HepG2 (cell line): Measurements from ENCODE around the gene CLEC4M. TPM values are rescaled to one million over a fixed set of nuclear protein-coding genes. Genes with fewer than 3 reads are reported as not detected.

ENCODE experiments used
- ATAC-seq: fragments of 200-7000 bp; cut with Tn5 transposase; 3 replicates; pipeline ENCODE4 v1.9.1; 2020; ENCODE audit warnings: mild to moderate bottlenecking, moderate library complexity
- BruUV-seq: library from RNA; stranded (reverse); fragments of 400-500 nt; replicated peaks from 2 replicates; lab custom pipeline; 2021; lab: Mats Ljungman, UMichigan
- CTCF ChIA-PET: fragments of 300-600 bp; formaldehyde crosslinking; extraction: SDS; loops from one replicate; lab custom pipeline; 2021; ENCODE audit warnings: low total read pairs, inconsistent platforms, low intra/inter-chr PET ratio; lab: Yijun Ruan, JAX
- POLR2A ChIA-PET: fragments of 350-600 bp; sonication (Branson Sonifier 250); formaldehyde crosslinking; loops from one replicate; lab custom pipeline; 2020; ENCODE audit warnings: antibody characterized with exemption, inconsistent platforms; lab: Yijun Ruan, JAX
- DNase-seq: peaks from one replicate; pipeline ENCODE4 v3.0.0-alpha.2; 2015; ENCODE audit warnings: low spot score
- FAIRE-seq: peaks from 3 replicates; lab custom pipeline; 2011; peaks lifted over from hg19 to GRCh38; lab: Jason Lieb, UNC
- H2AFZ ChIP-seq: one replicate; pipeline ENCODE4 v1.6.1; 2011; ENCODE audit warnings: low read length, inconsistent platforms
- H3K27ac ChIP-seq: fragments of 300-600 bp; 3 replicates; pipeline ENCODE4 v1.8.0; 2011; ENCODE audit warnings: mixed run types, mild to moderate bottlenecking, mixed read lengths, low read length, inconsistent platforms; ENCODE audit not compliant: insufficient read depth; ENCODE audit errors: extremely low read length
- H3K27me3 ChIP-seq, 2 experiments: fragments of 200-600 bp in 1 of 2; 2 replicates in 1 of 2; 3 replicates in 1 of 2; pipeline versions ENCODE4 v1.6.0 to v1.8.0; 2011; ENCODE audit warnings: low read length in 2 of 2, mild to moderate bottlenecking in 2 of 2, moderate library complexity in 2 of 2, inconsistent platforms in 1 of 2; ENCODE audit not compliant: insufficient read depth in 2 of 2, control insufficient read depth in 1 of 2
- H3K36me3 ChIP-seq, 2 experiments: fragments of 200-600 bp in 1 of 2; replicated peaks in 1 of 2; 2 replicates in 1 of 2; 3 replicates in 1 of 2; pipeline versions ENCODE4 v1.5.1 to v1.8.0; 2011; ENCODE audit warnings: low read length in 2 of 2, inconsistent platforms in 1 of 2; ENCODE audit not compliant: insufficient read depth in 2 of 2, control insufficient read depth in 1 of 2
- H3K4me1 ChIP-seq: 2 replicates; pipeline ENCODE4 v1.5.1; 2012; ENCODE audit warnings: low read length, inconsistent platforms; ENCODE audit not compliant: insufficient read depth
- H3K4me2 ChIP-seq: 2 replicates; pipeline ENCODE4 v1.6.0; 2011; ENCODE audit warnings: low read depth, low read length, inconsistent platforms
- H3K4me3 ChIP-seq, 3 experiments: fragments of 200-600 bp in 1 of 3; sonication (generic), shearing (Covaris generic) in 1 of 3; replicated peaks in 1 of 3; 2 replicates each; pipeline ENCODE4 v1.5.1; 2011 to 2016; ENCODE audit warnings: low read length in 3 of 3, inconsistent platforms in 2 of 3, low read depth in 2 of 3, mild to moderate bottlenecking in 2 of 3, control low read depth in 1 of 3, mixed read lengths in 1 of 3; ENCODE audit not compliant: insufficient read depth in 1 of 3
- H3K79me2 ChIP-seq: one replicate; pipeline ENCODE4 v1.6.1; 2011; ENCODE audit warnings: low read length, inconsistent platforms; ENCODE audit not compliant: insufficient read depth
- H3K9ac ChIP-seq: 2 replicates; pipeline ENCODE4 v1.6.0; 2011; ENCODE audit warnings: mild to moderate bottlenecking, low read depth, low read length, inconsistent platforms; ENCODE audit not compliant: insufficient read depth
- H3K9me3 ChIP-seq: 2 replicates; pipeline ENCODE4 v1.5.1; 2012; ENCODE audit warnings: mild to moderate bottlenecking, low read length
- H4K20me1 ChIP-seq: 2 replicates; pipeline ENCODE4 v1.6.0; 2011; ENCODE audit warnings: inconsistent platforms, mild to moderate bottlenecking, low read length, moderate library complexity; ENCODE audit not compliant: insufficient read depth
- ARNT ChIP-seq: fragments of 450-650 bp; IDR thresholded peaks from 2 replicates; pipeline ENCODE4 v1.6.1; 2017
- CBX1 ChIP-seq: IDR thresholded peaks from one replicate; pipeline ENCODE4 v1.6.1; 2016; ENCODE audit warnings: antibody characterized with exemption, low read depth
- CENPBD1 ChIP-seq: sonication (generic); formaldehyde crosslinking; IDR thresholded peaks from 2 replicates; pipeline ENCODE4 v1.8.0; 2022; ENCODE audit warnings: missing genetic modification reagents, low read depth, mild to moderate bottlenecking, borderline replicate concordance
- CREM ChIP-seq, 2 experiments: sonication (generic) in 1 of 2; formaldehyde crosslinking in 1 of 2; IDR thresholded peaks; 2 replicates each; pipeline versions ENCODE4 v1.4.0 to v1.6.1; 2016 to 2020; ENCODE audit warnings: antibody characterized with exemption in 1 of 2, mild to moderate bottlenecking in 1 of 2, missing genetic modification reagents in 1 of 2
- FOXP1 ChIP-seq, 2 experiments: fragments of 450-650 bp in 1 of 2; IDR thresholded peaks; 2 replicates each; pipeline ENCODE4 v1.6.1; 2017 to 2018; ENCODE audit warnings: antibody characterized with exemption in 1 of 2
- GABPA ChIP-seq, 2 experiments: IDR thresholded peaks; 2 replicates each; pipeline ENCODE4 v1.6.1; 2011 to 2016; ENCODE audit warnings: low read depth in 2 of 2, low read length in 1 of 2, missing biosample characterization in 1 of 2, missing genetic modification characterization in 1 of 2
- RXRB ChIP-seq: IDR thresholded peaks from 2 replicates; pipeline ENCODE4 v1.6.1; 2016; ENCODE audit warnings: borderline replicate concordance, missing genetic modification reagents, missing compliant biosample characterization
- SNAI1 ChIP-seq: sonication (generic); formaldehyde crosslinking; IDR thresholded peaks from 2 replicates; pipeline ENCODE4 v1.5.0; 2020; ENCODE audit warnings: mild to moderate bottlenecking, missing genetic modification reagents, borderline replicate concordance
- SNAPC2 ChIP-seq: sonication (generic); formaldehyde crosslinking; IDR thresholded peaks from 2 replicates; pipeline ENCODE4 v1.8.1; 2022; ENCODE audit warnings: mild to moderate bottlenecking, missing genetic modification reagents
- TRIM22 ChIP-seq: fragments of 450-650 bp; IDR thresholded peaks from 2 replicates; pipeline ENCODE4 v1.6.1; 2017
- USF2 ChIP-seq, 2 experiments: sonication (generic) in 1 of 2; formaldehyde crosslinking in 1 of 2; IDR thresholded peaks; 2 replicates each; pipeline versions ENCODE4 v1.5.1 to v1.6.1; 2011 to 2020; ENCODE audit warnings: borderline replicate concordance in 1 of 2, low read depth in 1 of 2, low read length in 1 of 2, mild to moderate bottlenecking in 1 of 2, missing genetic modification reagents in 1 of 2, moderate library complexity in 1 of 2
- ZNF280B ChIP-seq: sonication (generic); formaldehyde crosslinking; IDR thresholded peaks from 2 replicates; pipeline ENCODE4 v1.5.0; 2020; ENCODE audit warnings: missing genetic modification reagents, mild to moderate bottlenecking, borderline replicate concordance
- ZNF296 ChIP-seq: sonication (generic); formaldehyde crosslinking; conservative IDR thresholded peaks from 2 replicates; pipeline ENCODE4 v1.5.0; 2020; ENCODE audit warnings: mild to moderate bottlenecking, missing genetic modification reagents
- WGBS: methylation state at CpG from one replicate; pipeline ENCODE4 v1.1.6; 2017; ENCODE audit warnings: low lambda C conversion rate; 5-methylcytosine and 5-hydroxymethylcytosine counted together
- in situ Hi-C: cut with HindIII; loops from 2 replicates; pipeline ENCODE4 v1.10.0; 2017; ENCODE audit warnings: low pct_unique_long_range_greater_than_20kb; ENCODE audit not compliant: extremely low pct_ligation_motif_present
- intact Hi-C: fragments of 100-400 bp; cut with micrococcal nuclease; formaldehyde crosslinking; loops from one replicate; pipeline ENCODE4 v1.10.0; 2022; ENCODE audit not compliant: unreplicated experiment
- polyA plus RNA-seq, 8 experiments: library from polyadenylated mRNA; depleted of rRNA in 3 of 8; stranded (reverse) in 7 of 8; unstranded in 1 of 8; fragments of >200 nt; fragmentation: Illumina TruSeq in 4 of 8; extraction: Trizol in 4 of 8; gene quantifications; 2 replicates each; pipeline versions ENCODE4 v1.2.1 to v1.2.3, GENCODE V29; 2011 to 2016; ENCODE audit warnings: low read depth in 4 of 8, missing spikeins in 1 of 8, mixed read lengths in 1 of 8; ENCODE audit not compliant: insufficient read depth in 1 of 8
- total RNA-seq, 5 experiments: library from RNA; depleted of rRNA; stranded (reverse); fragments of >200 nt; fragmentation: Illumina TruSeq; extraction: Trizol; gene quantifications; 2 replicates each; pipeline ENCODE4 v1.2.3, GENCODE V29; 2016; ENCODE audit warnings: low read depth in 1 of 5

CLEC4M gene
- total and polyA plus RNA-seq, 2 of the 13 experiments (the other 11 are each of a cell fraction or from before 2014, with no cell fraction given), result not detected

DNA sequence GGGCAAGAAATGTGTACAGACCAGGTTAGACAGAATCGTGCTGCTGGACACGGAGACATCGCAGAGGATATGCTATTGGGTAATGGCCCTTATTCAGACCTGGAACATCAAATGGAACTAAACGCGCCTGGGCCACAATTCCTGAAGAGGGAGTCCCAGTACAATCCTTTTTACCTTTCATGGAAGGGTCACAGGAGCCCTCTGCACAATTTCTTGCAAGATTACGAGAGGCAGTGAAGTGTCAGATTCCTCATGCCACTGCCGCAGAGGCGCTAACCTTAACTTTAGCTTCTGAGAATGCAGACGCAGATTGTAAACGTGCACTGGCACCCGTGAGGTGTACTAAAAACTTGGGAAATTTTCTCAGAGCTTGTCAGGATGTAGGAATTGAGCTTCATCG, 18.1 kb downstream of the CLEC4M start:
- TF ChIP-seq CREM (IDR thresholded peaks at IDR 0.05), result no peak
- no peak for TF ChIP-seq CREM (CRISPR knock-in tag; IDR thresholded peaks at IDR 0.05)
- TF ChIP-seq RXRB, result no peak
- TF ChIP-seq SNAI1 (CRISPR knock-in tag), result no peak
- no peak for TF ChIP-seq ZNF296
- TF ChIP-seq CBX1, result no peak
- TF ChIP-seq USF2 (IDR thresholded peaks at IDR 0.05; ENCODE audit: low read depth, low read length), result no peak
- no peak for TF ChIP-seq USF2 (CRISPR knock-in tag; IDR thresholded peaks at IDR 0.05; ENCODE audit: borderline replicate concordance)
- no peak for TF ChIP-seq CENPBD1 (CRISPR knock-in tag)
- no peak for TF ChIP-seq GABPA (IDR thresholded peaks at IDR 0.05; ENCODE audit: low read depth, low read length)
- TF ChIP-seq GABPA (CRISPR knock-in tag; IDR thresholded peaks at IDR 0.05; ENCODE audit: low read depth), result no peak
- no peak for TF ChIP-seq SNAPC2 (CRISPR knock-in tag)
- TF ChIP-seq ZNF280B (CRISPR knock-in tag), result no peak
- TF ChIP-seq TRIM22, result no peak
- TF ChIP-seq ARNT, result no peak
- no peak for TF ChIP-seq FOXP1 (IDR thresholded peaks at IDR 0.05)
- TF ChIP-seq FOXP1 (CRISPR knock-in tag; IDR thresholded peaks at IDR 0.05), result no peak
- POLR2A ChIA-PET, result no interaction called here
- Histone ChIP-seq H3K79me2 (no peaks in the 10 kb centered on the region), H3K9ac (no peak overlapping the region), H3K4me2 (no peak overlapping the region), H4K20me1 (no peaks in the 10 kb centered on the region; the same call in 1 of the 2 replicates), H3K9me3 (no peaks in the 10 kb centered on the region), H3K36me3 (no peaks in the 10 kb centered on the region), H2AFZ (no peak overlapping the region), H3K27ac (no peak overlapping the region), H3K4me1 (no peaks in the 10 kb centered on the region), H3K4me3 (no peak overlapping the region), H3K27me3 (peaks cover 0 to 38% of the 10 kb centered on the region in 2 experiments; a peak in 2 of 5 replicates)
- CTCF ChIA-PET, result no interaction called here
- FAIRE-seq, result no peak
- BruUV-seq, result no TSS peak
- in situ Hi-C loops, result no loop called here
- intact Hi-C loops, result no loop called here
- no peak for DNase-seq
- ATAC-seq, result no peak
- WGBS, result 21% methylated on average over 12 of the region's 12 CpGs
